Glomerular visceral epithelial cell (primary cell): Measurements from ENCODE around the gene KAZALD1.
A peak's percentile ranks its signal among the peaks of the same experiment; 100 is the strongest.

Source experiments
- DNase-seq: peaks from one replicate; pipeline ENCODE4 v3.0.0-alpha.2; 2016; ENCODE audit errors: extremely low spot score

Gene KAZALD1

GRCh38 chr10:101095550-101096213 lies 33.9 kb downstream of the KAZALD1 start:
- peak; percentile 70 for DNase-seq

- DNase-seq: no peak
Observed at GRCh38 chr10:101096378-101096777, 34.6 kb downstream of the KAZALD1 start.

GRCh38 chr10:101097881-101098280 lies 36.1 kb downstream of the KAZALD1 start:
- no peak for DNase-seq

DNA sequence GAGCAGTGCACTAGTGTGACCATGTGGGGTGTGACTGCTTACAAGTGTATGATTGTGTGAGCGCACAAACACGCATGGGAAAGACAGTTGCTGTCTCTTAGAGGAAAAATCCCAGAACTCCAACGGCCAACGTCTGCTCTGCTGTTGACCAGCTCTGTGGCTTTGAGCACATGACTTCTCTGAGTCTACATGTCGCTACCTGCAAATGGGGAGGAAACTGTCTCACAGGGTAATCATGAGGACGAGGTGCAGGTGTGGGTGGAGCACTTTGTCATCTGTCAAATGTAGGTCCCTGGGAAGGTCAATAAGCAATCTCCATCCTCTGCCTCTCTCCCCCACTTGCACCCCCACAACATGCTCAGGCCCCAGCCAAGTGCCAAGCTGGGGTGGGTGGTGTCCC lies 38.1 kb downstream of the KAZALD1 start:
- no peak for DNase-seq

GRCh38 chr10:101101372-101101881 lies 39.6 kb downstream of the KAZALD1 start:
- DNase-seq: no peak

DNA sequence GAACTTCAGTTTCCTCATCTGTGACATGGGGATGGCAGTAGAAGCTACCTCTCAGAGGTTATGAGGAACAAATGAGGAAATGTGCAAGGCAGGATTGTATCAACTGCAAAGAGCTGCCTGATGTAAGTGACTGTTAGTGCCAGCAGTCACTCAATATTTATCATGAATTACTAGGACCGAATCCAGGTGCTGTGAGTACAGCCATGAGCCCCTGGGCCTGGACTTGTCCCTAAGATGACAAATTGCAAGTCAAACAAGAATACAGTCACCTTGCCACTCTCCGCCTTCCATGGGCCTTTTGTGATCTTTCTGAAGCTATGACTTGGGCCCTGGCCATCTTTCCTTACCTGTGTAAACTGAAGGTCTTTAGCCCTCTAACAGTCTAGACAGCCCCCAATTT lies 41.6 kb downstream of the KAZALD1 start:
- no peak for DNase-seq

- DNase-seq: no peak
Observed at GRCh38 chr10:101106351-101106750, 44.6 kb downstream of the KAZALD1 start.

DNA sequence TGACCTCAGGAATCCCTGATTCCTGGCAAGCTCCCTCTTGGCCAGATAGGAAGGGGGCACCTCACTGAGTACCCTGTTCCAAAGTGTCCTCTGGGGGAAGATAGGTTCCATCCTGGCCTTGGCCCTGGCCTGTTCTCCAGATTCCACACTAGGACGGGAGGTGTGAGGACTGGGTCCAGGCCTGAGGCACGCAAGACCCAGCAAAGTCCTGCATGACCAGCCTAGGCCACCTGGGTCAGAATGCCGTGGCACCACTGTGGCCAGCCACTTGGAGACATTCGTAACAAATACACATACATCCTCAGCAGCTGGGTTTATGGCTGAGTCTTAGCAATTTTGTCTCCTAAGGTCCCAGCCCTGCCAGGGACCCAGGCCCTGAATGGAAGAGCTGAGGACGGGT lies 46.0 kb downstream of the KAZALD1 start:
- no peak for DNase-seq

DNA sequence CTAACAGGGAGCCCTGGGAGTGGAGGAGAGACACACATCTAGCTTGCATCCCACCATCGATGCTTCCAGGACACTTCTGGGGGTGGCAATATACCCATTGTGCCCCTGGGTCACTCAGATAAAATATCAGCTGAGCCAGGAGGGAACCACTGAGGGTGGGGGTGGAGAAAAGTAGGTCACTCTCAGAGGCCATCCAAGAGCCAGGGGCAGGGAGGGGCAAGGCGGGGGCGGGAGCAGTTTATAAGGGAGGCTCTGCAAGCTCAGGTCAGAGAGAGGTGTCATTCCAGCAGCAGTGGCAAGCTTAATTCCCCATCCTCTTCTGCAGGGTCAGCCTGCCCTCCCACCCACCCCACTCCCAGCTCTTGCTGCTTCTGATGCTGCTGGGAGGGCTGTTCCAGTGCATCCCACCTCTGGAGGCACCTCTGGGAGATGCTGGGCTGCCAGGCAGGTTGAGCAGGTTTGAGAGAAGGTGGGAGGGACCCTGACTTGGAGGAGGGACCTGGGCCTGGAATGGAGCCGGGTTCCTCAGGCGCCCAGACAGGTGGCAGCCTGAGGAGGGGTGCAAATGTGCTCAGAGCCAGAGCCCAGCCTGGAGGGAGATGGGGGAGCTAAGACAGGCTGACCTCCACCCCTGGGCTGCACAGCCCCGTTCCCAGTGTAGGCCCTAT lies 49.2 kb downstream of the KAZALD1 start:
- no peak for DNase-seq

DNA sequence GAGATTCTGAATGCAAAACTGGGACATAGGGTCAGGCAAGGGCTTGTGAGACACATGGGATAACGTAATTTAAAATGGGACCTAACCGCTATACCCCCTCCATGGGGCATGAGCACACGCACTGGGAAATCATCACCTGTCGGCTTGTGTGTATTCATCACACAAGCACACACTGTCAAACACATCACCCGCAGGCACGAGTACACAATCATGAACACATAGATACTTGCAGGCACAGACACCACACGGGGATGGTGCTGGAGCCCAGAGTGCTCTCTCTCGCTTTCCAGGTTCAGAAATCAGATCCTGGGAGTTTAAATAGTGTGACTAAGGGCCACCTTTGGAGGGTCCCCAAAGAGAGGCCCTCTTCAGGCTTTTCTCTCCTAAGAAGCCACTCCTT lies 49.8 kb downstream of the KAZALD1 start:
- no peak for DNase-seq

DNA sequence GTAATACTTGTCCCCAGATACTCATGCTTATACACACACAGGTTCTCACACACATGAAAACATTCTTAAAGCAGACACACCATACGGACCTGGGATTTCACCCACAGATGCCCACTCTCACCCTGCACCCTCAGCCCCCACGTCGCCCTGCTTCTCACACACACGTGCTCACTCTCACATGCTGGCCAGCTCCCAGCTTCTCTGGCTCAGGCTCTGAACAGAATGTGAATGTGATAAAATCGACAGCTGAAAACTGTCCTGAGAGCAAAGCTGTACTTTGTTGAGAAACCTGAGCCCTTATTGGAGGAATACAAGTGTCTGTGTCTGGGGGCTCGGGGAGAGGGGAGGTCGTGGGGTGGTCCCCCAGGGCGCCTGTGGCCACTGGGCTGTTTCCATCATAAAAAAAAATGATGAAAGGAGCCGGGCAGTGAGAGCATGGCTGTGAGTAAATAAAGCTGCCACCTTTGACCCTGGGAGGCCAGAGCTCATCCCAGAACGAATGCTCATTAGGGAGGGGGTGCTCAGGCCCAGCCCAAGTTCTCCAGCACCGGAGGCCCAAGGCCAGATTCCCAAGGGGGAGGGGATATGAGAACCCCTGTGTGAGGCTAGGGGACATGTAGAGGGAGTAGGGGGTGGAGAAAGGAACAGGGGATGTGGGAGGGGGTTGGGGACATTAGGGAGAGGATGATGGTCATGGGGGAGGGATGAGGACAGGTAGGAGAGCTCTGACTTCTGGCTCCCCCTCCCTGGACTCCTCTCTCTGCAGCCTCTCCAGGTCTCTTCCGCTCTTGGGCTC lies 51.2 kb downstream of the KAZALD1 start:
- DNase-seq: no peak

- DNase-seq: no peak
Observed at GRCh38 chr10:101113890-101114403, 52.2 kb downstream of the KAZALD1 start.

GRCh38 chr10:101114646-101115045 lies 52.9 kb downstream of the KAZALD1 start:
- DNase-seq: no peak
